DMS53 treated with DMSO at 0.1 percent for 48 hours (cell line): ENCODE measurements around the gene CATSPER4.

Source experiments
- DNase-seq: peaks from one replicate; lab custom pipeline; 2025; ENCODE audit not compliant: unreplicated experiment; lab: John Stamatoyannopoulos, UW

CATSPER4 gene

GRCh38 chr1:26164036-26164860 is 26.2 kb upstream of the CATSPER4 start:
- DNase-seq = no peak

GRCh38 chr1:26164861-26165842 is 25.2 kb upstream of the CATSPER4 start:
- DNase-seq = no peak

- no peak for DNase-seq
Measured at GRCh38 chr1:26166719-26167281, 23.6 kb upstream of the CATSPER4 start.

- DNase-seq = no peak
Measured at GRCh38 chr1:26168410-26169197, 21.8 kb upstream of the CATSPER4 start, which contains the start of gene C1orf232. C1orf232 (minus strand) TSS chr1:26168963; CDS start chr1:26168499, 464 bp downstream.

- DNase-seq = no peak
Measured at GRCh38 chr1:26169198-26169554, 21.2 kb upstream of the CATSPER4 start.

GRCh38 chr1:26169669-26170471 is 20.5 kb upstream of the CATSPER4 start, which contains the start of gene ZNF593:
ZNF593 (plus strand) TSS chr1:26169908; CDS start chr1:26169984, 76 bp downstream.
- peak; percentile 86 for DNase-seq

- DNase-seq = no peak
Measured at GRCh38 chr1:26170472-26170821, 20.0 kb upstream of the CATSPER4 start.

- DNase-seq = no peak
Measured at GRCh38 chr1:26171084-26172072, 19.0 kb upstream of the CATSPER4 start, which contains the start of gene ZNF593OS. ZNF593OS (minus strand) TSS chr1:26171832; CDS start chr1:26171661, 171 bp downstream.

- no peak for DNase-seq
Measured at GRCh38 chr1:26175346-26175745, 15.1 kb upstream of the CATSPER4 start.

GRCh38 chr1:26177182-26177684 is 13.2 kb upstream of the CATSPER4 start, which contains the start of gene CNKSR1:
CNKSR1 (plus strand) TSS chr1:26177491; CDS start chr1:26177548, 57 bp downstream.
- peak; percentile 82 for DNase-seq

- no peak for DNase-seq
Measured at GRCh38 chr1:26180010-26180506, 10.3 kb upstream of the CATSPER4 start.

GRCh38 chr1:26181586-26182382 is 8.6 kb upstream of the CATSPER4 start:
- no peak for DNase-seq

GRCh38 chr1:26182383-26182696 is 8.1 kb upstream of the CATSPER4 start:
- DNase-seq = no peak

GRCh38 chr1:26184086-26184485 is 6.3 kb upstream of the CATSPER4 start:
- no peak for DNase-seq

- no peak for DNase-seq
Measured at GRCh38 chr1:26184883-26185282, 5.5 kb upstream of the CATSPER4 start.

- DNase-seq = no peak
Measured at GRCh38 chr1:26187882-26188281, 2.5 kb upstream of the CATSPER4 start.

- no peak for DNase-seq
Measured at GRCh38 chr1:26188477-26188876, 1.9 kb upstream of the CATSPER4 start.
